HEK293 (cell line): ENCODE data around the gene UNG.
A peak's percentile ranks its signal among the peaks of the same experiment; 100 is the strongest.

Experiments
- CTCF ChIA-PET: fragments of 350-600 bp; formaldehyde crosslinking; extraction: SDS; loops from one replicate; lab custom pipeline; 2021; ENCODE audit warnings: antibody characterized with exemption; lab: Yijun Ruan, JAX
- POLR2A ChIA-PET: fragments of 300-600 bp; formaldehyde crosslinking; extraction: SDS; loops from one replicate; lab custom pipeline; 2020; ENCODE audit warnings: antibody characterized with exemption, inconsistent platforms; lab: Yijun Ruan, JAX
- H3K27ac ChIP-seq: fragments of 200-500 bp; sonication (Bioruptor generic); 2 replicates; pipeline ENCODE4 v1.5.1; 2014; ENCODE audit warnings: low read depth, low read length, control low read depth, inconsistent platforms; ENCODE audit errors: extremely low read depth
- H3K36me3 ChIP-seq, 2 experiments: fragments of 200-500 bp in 1 of 2; sonication (Bioruptor generic) in 1 of 2; 1 replicate in 1 of 2; 2 replicates in 1 of 2; pipeline ENCODE4 v1.5.1; 2014 to 2017; ENCODE audit warnings: inconsistent platforms in 2 of 2, low read length in 2 of 2; ENCODE audit not compliant: control insufficient read depth in 2 of 2, insufficient read depth in 1 of 2
- H3K4me1 ChIP-seq: fragments of 200-500 bp; sonication (Bioruptor generic); 2 replicates; pipeline ENCODE4 v1.5.1; 2014; ENCODE audit warnings: mild to moderate bottlenecking, low read length, inconsistent platforms; ENCODE audit not compliant: control insufficient read depth, insufficient read depth
- H3K4me3 ChIP-seq: 2 replicates; pipeline ENCODE4 v1.5.1; 2011; ENCODE audit warnings: low read depth, mild to moderate bottlenecking, control low read depth, low read length, moderate library complexity
- H3K9me3 ChIP-seq: fragments of 200-500 bp; sonication (Bioruptor generic); 2 replicates; pipeline ENCODE4 v1.5.1; 2014; ENCODE audit warnings: low read depth, low read length, inconsistent platforms; ENCODE audit not compliant: control insufficient read depth, insufficient read depth
- CTCF ChIP-seq: fragments of 450-650 bp; formaldehyde crosslinking; IDR thresholded peaks from 2 replicates; pipeline ENCODE4 v1.5.1; 2016; ENCODE audit warnings: missing biosample characterization, missing genetic modification characterization
- HOXD13 ChIP-seq: sonication (generic); formaldehyde crosslinking; IDR thresholded peaks from 2 replicates; pipeline ENCODE4 v1.8.0; 2022; ENCODE audit warnings: missing genetic modification reagents, borderline replicate concordance
- WT1 ChIP-seq: fragments of 450-650 bp; formaldehyde crosslinking; IDR thresholded peaks from 2 replicates; pipeline ENCODE4 v1.5.1; 2016; ENCODE audit warnings: missing biosample characterization, missing genetic modification characterization
- ZBTB20 ChIP-seq: fragments of 450-650 bp; formaldehyde crosslinking; IDR thresholded peaks from 2 replicates; pipeline ENCODE4 v1.5.1; 2016; ENCODE audit warnings: missing biosample characterization, missing genetic modification characterization
- ZBTB21 ChIP-seq: fragments of 450-650 bp; formaldehyde crosslinking; IDR thresholded peaks from 2 replicates; pipeline ENCODE4 v1.5.1; 2017; ENCODE audit warnings: missing biosample characterization, missing genetic modification characterization
- ZNF140 ChIP-seq: fragments of 450-650 bp; formaldehyde crosslinking; IDR thresholded peaks from 2 replicates; pipeline ENCODE4 v1.5.1; 2016; ENCODE audit warnings: missing biosample characterization, missing genetic modification characterization
- ZNF157 ChIP-seq: fragments of 450-650 bp; formaldehyde crosslinking; IDR thresholded peaks from 2 replicates; pipeline ENCODE4 v1.5.1; 2016; ENCODE audit warnings: missing biosample characterization, missing genetic modification characterization
- ZNF211 ChIP-seq: fragments of 450-650 bp; formaldehyde crosslinking; IDR thresholded peaks from 2 replicates; pipeline ENCODE4 v1.5.1; 2016; ENCODE audit warnings: low read depth, missing biosample characterization, missing genetic modification characterization
- ZNF37A ChIP-seq: fragments of 450-650 bp; IDR thresholded peaks from 2 replicates; pipeline ENCODE4 v1.5.1; 2018; ENCODE audit warnings: missing biosample characterization, missing genetic modification characterization
- ZNF488 ChIP-seq: fragments of 450-650 bp; formaldehyde crosslinking; IDR thresholded peaks from 2 replicates; pipeline ENCODE4 v1.5.1; 2016; ENCODE audit warnings: missing biosample characterization, missing genetic modification characterization
- ZNF600 ChIP-seq: fragments of 450-650 bp; formaldehyde crosslinking; IDR thresholded peaks from 2 replicates; pipeline ENCODE4 v1.5.1; 2016; ENCODE audit warnings: missing biosample characterization, missing genetic modification characterization
- ZNF621 ChIP-seq: fragments of 450-650 bp; formaldehyde crosslinking; IDR thresholded peaks from 2 replicates; pipeline ENCODE4 v1.5.1; 2017; ENCODE audit warnings: missing biosample characterization, missing genetic modification characterization
- ZNF664 ChIP-seq: fragments of 450-650 bp; formaldehyde crosslinking; IDR thresholded peaks from 2 replicates; pipeline ENCODE4 v1.5.1; 2016; ENCODE audit warnings: missing biosample characterization, missing genetic modification characterization
- ZNF843 ChIP-seq: fragments of 450-650 bp; formaldehyde crosslinking; IDR thresholded peaks from 2 replicates; pipeline ENCODE4 v1.5.1; 2016; ENCODE audit warnings: missing biosample characterization, missing genetic modification characterization
- TF ChIP-seq, protein P1 (sequence below): fragments of 450-650 bp; formaldehyde crosslinking; IDR thresholded peaks from 2 replicates; pipeline ENCODE4 v1.5.1; 2017; ENCODE audit warnings: missing biosample characterization, missing genetic modification characterization
- TF ChIP-seq, protein P2 (sequence below): fragments of 450-650 bp; IDR thresholded peaks from 2 replicates; pipeline ENCODE4 v1.5.1; 2018; ENCODE audit warnings: missing biosample characterization, mild to moderate bottlenecking, missing genetic modification characterization

UNG gene

DNA sequence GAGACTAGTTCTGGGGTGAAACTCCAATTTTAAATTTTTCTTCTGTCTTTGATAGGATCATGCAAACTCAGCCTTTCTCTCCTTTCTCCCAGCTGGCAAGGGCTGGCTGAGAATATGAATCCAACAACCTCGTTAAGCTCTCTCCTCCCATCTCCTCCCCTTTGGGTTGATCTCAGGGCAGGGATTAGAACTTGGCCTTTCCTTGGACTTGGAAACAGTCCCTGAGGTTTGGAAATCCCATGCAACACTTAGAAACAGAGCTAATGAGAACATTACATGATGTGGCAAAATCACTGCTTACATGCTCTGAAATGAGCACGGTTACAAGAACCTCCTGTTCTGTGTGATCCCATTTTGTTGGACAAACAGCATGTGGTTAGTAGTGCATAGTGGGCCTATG lies 50.6 kb downstream of the UNG start:
- ChIA-PET CTCF (interaction anchor here (1.5 to 2.1 kb wide), 2 partner anchors 14 to 36 kb away, joined by 3 to 9 read pairs; no protein-coding TSS in a partner anchor), POLR2A (no interaction called here)
- Histone ChIP-seq H3K4me3 (no peak overlapping the region), H3K4me1 (no peaks in the 10 kb centered on the region), H3K9me3 (no peaks in the 10 kb centered on the region), H3K36me3 (no peaks in the 10 kb centered on the region), H3K27ac (no peak overlapping the region)
- TF ChIP-seq ZNF664 (tag by site-specific recombination) (no peak), ZBTB20 (tag by site-specific recombination) (no peak), WT1 (tag by site-specific recombination) (0 out of 2 replicates have a peak, but pooled peaks have one; percentile 36)

GRCh38 chr12:109150124-109150640 lies 52.8 kb downstream of the UNG start:
- ChIA-PET POLR2A (interaction anchor here (0.6 kb wide), 1 partner anchor 38 kb away, joined by 3 read pairs; no protein-coding TSS in a partner anchor), CTCF (interaction anchor here (1.4 kb wide), 1 partner anchor 38 kb away, joined by 3 read pairs; no protein-coding TSS in a partner anchor)
- H3K4me3 ChIP-seq, result no peak overlapping the region
- no peaks in the 10 kb centered on the region for H3K36me3 ChIP-seq
- H3K9me3 ChIP-seq, result no peaks in the 10 kb centered on the region
- no peak for TF ChIP-seq CTCF (tag by site-specific recombination)
- no peak for TF ChIP-seq ZBTB21 (tag by site-specific recombination)
- TF ChIP-seq ZNF843 (tag by site-specific recombination), result no peak
- no peak for TF ChIP-seq ZNF488 (tag by site-specific recombination)
- TF ChIP-seq, protein P1, sequence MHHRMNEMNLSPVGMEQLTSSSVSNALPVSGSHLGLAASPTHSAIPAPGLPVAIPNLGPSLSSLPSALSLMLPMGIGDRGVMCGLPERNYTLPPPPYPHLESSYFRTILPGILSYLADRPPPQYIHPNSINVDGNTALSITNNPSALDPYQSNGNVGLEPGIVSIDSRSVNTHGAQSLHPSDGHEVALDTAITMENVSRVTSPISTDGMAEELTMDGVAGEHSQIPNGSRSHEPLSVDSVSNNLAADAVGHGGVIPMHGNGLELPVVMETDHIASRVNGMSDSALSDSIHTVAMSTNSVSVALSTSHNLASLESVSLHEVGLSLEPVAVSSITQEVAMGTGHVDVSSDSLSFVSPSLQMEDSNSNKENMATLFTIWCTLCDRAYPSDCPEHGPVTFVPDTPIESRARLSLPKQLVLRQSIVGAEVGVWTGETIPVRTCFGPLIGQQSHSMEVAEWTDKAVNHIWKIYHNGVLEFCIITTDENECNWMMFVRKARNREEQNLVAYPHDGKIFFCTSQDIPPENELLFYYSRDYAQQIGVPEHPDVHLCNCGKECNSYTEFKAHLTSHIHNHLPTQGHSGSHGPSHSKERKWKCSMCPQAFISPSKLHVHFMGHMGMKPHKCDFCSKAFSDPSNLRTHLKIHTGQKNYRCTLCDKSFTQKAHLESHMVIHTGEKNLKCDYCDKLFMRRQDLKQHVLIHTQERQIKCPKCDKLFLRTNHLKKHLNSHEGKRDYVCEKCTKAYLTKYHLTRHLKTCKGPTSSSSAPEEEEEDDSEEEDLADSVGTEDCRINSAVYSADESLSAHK (tag by site-specific recombination), result no peak
- no peak for TF ChIP-seq ZNF157
- TF ChIP-seq ZNF600 (tag by site-specific recombination), result no peak
- no peak for TF ChIP-seq ZNF211 (tag by site-specific recombination)
- no peak for TF ChIP-seq HOXD13 (CRISPR knock-in tag)
- TF ChIP-seq ZNF140 (tag by site-specific recombination), result no peak
- TF ChIP-seq, protein P2, sequence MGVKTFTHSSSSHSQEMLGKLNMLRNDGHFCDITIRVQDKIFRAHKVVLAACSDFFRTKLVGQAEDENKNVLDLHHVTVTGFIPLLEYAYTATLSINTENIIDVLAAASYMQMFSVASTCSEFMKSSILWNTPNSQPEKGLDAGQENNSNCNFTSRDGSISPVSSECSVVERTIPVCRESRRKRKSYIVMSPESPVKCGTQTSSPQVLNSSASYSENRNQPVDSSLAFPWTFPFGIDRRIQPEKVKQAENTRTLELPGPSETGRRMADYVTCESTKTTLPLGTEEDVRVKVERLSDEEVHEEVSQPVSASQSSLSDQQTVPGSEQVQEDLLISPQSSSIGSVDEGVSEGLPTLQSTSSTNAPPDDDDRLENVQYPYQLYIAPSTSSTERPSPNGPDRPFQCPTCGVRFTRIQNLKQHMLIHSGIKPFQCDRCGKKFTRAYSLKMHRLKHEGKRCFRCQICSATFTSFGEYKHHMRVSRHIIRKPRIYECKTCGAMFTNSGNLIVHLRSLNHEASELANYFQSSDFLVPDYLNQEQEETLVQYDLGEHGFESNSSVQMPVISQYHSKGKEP, result no peak
- no peak for TF ChIP-seq ZNF37A (tag by site-specific recombination)
- TF ChIP-seq ZNF621 (tag by site-specific recombination), result no peak
- TF ChIP-seq, all 188 proteins: peak for 0
- Histone ChIP-seq H3K4me1 (peaks cover 4% of the 10 kb centered on the region; the same call in 1 of the 2 replicates), H3K27ac (no peak overlapping the region)
